Type B pancreatic cell (in vitro differentiated cells): ENCODE results near the gene MRPS2. TPM values are rescaled to one million over a fixed set of nuclear protein-coding genes. Genes with fewer than 3 reads are reported as not detected.
"Not testable (repeated sequence)": the region's sequence is repeated elsewhere in the genome, so short reads cannot be mapped to it uniquely, and the experiment has no call there.

Experiments
- DNase-seq: peaks from one replicate; pipeline ENCODE4 v3.0.0; 2021; ENCODE audit warnings: mixed read lengths; ENCODE audit not compliant: unreplicated experiment; ENCODE audit errors: extremely low spot score
- H3K27ac Mint-ChIP-seq: 2 replicates; pipeline ENCODE4 v1.8.0; 2021; ENCODE audit warnings: mild to moderate bottlenecking, mixed read lengths
- H3K27me3 Mint-ChIP-seq: 2 replicates; pipeline ENCODE4 v1.8.0; 2021; ENCODE audit warnings: mixed read lengths
- H3K36me3 Mint-ChIP-seq: 2 replicates; pipeline ENCODE4 v1.8.0; 2021; ENCODE audit warnings: mixed read lengths
- H3K4me1 Mint-ChIP-seq: one replicate; pipeline ENCODE4 v1.8.0; 2021; ENCODE audit warnings: mixed read lengths; ENCODE audit not compliant: unreplicated experiment
- H3K4me3 Mint-ChIP-seq: 2 replicates; pipeline ENCODE4 v1.8.0; 2021; ENCODE audit warnings: mild to moderate bottlenecking, mixed read lengths
- H3K9me3 Mint-ChIP-seq: 2 replicates; pipeline ENCODE4 v1.8.0; 2021; ENCODE audit warnings: mixed read lengths
- CTCF ChIP-seq: fragments of 200-600 bp; sonication (generic); conservative IDR thresholded peaks from 2 replicates; pipeline ENCODE4 v1.5.0; 2021; ENCODE audit warnings: antibody characterized with exemption, mild to moderate bottlenecking
- total RNA-seq: library from RNA; stranded (reverse); gene quantifications from 2 replicates; pipeline ENCODE4 v1.2.1, GENCODE V29; 2021; ENCODE audit warnings: low replicate concordance

The MRPS2 gene
- total RNA-seq, 1 donor from 2014 or later = 55.2 TPM

- no peak overlapping the region for H3K27ac Mint-ChIP-seq
- no peak for DNase-seq
- TF ChIP-seq CTCF = no peak
- no peaks in the 10 kb centered on the region for H3K9me3 Mint-ChIP-seq
- H3K4me1 Mint-ChIP-seq = peaks cover 7% of the 10 kb centered on the region
- peaks cover 3% of the 10 kb centered on the region for H3K27me3 Mint-ChIP-seq
- no peaks in the 10 kb centered on the region for H3K36me3 Mint-ChIP-seq
- H3K4me3 Mint-ChIP-seq = no peak overlapping the region
Measured at GRCh38 chr9:135456436-135457104, 43.9 kb upstream of the MRPS2 start.

- not testable (repeated sequence) for H3K9me3 Mint-ChIP-seq, H3K27ac Mint-ChIP-seq, H3K4me3 Mint-ChIP-seq, H3K36me3 Mint-ChIP-seq, H3K27me3 Mint-ChIP-seq, DNase-seq, H3K4me1 Mint-ChIP-seq
Measured at GRCh38 chr9:135458478-135458877, 42.0 kb upstream of the MRPS2 start.

GRCh38 chr9:135461936-135462335, 38.5 kb upstream of the MRPS2 start:
- Mint-ChIP-seq H3K27me3 (no peaks in the 10 kb centered on the region), H3K36me3 (no peaks in the 10 kb centered on the region), H3K4me1 (peaks cover 7% of the 10 kb centered on the region), H3K4me3 (no peak overlapping the region), H3K27ac (no peak overlapping the region), H3K9me3 (no peaks in the 10 kb centered on the region)
- no peak for TF ChIP-seq CTCF
- no peak for DNase-seq

- Mint-ChIP-seq H3K4me3 (no peak overlapping the region), H3K27ac (no peak overlapping the region), H3K4me1 (peaks cover 7% of the 10 kb centered on the region), H3K9me3 (no peaks in the 10 kb centered on the region), H3K27me3 (no peaks in the 10 kb centered on the region), H3K36me3 (no peaks in the 10 kb centered on the region)
- TF ChIP-seq CTCF = no peak
- no peak for DNase-seq
Measured at GRCh38 chr9:135463140-135463539, 37.3 kb upstream of the MRPS2 start.

- Mint-ChIP-seq H3K36me3 (no peaks in the 10 kb centered on the region), H3K27ac (no peak overlapping the region)
Measured at GRCh38 chr9:135464181-135464580, 36.3 kb upstream of the MRPS2 start.

More at GRCh38 chr9:135464181-135464580, 36.3 kb upstream of the MRPS2 start:
- no peak for DNase-seq
- no peaks in the 10 kb centered on the region for H3K27me3 Mint-ChIP-seq
- H3K4me1 Mint-ChIP-seq = peaks cover 13% of the 10 kb centered on the region
- no peak for TF ChIP-seq CTCF
- no peaks in the 10 kb centered on the region for H3K9me3 Mint-ChIP-seq
- no peak overlapping the region for H3K4me3 Mint-ChIP-seq
